Measurements from ENCODE around the gene CCNG2.
"Not testable (repeated sequence)": the region's sequence is repeated elsewhere in the genome, so short reads cannot be mapped to it uniquely, and the experiment has no call there.

CCNG2 gene

DNA sequence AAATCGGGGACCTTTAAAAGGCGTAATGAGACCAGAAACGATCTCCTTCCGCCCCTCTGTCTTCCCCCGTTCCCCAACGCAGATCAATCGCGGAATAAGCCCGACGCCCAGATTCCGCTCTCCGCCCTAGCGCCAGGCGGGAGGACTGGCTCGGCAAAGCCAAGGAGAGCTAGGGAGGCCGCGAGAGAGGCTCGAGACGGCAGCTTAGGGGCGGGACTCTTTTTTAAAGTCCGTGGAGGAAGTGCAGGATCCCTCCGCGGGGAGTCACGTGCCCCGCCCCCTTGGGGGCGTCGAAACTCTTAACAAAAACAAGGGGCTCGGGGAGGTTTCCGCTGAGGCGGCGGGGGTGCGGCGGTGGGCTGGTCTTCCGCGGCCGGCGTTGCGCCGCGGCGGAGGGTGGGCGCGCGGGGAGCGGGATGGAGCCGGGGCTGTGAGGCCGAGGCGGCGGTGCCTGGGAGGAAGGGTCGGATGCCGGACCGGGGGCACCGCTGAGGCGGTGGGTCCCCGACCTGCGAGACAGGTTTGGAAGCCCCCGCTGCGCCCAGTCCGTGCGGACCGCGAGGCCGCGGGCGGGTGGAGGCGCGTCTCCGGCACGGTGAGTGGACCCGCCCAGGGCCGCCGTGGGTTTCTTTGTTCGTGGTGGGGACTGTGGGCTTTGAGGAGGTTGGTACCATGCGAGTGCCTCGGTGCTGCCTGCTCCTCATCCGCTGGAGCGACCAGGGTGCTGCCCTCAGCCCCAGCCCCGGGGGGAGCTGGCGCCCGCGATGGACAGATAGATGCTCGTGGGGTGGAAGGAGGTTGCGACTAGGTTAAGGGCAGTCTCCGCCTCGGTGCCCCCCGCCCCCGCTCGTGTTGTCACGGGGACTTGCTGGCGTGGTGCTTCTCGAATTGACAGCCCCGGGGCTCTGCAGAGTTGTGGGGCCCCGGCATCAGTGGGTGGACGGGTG lies at the start of gene CCNG2:
Gene CCNG2, plus strand, starts transcription at position 296 of the 947 bp plus-strand sequence. CDS start 1,326 bp downstream, outside the sequence.
- peak; percentile 96 for DNase-seq

GRCh38 chr4:77110730-77111129 lies 46.3 kb upstream of the CCNG2 start:
- DNase-seq = no peak

DNA sequence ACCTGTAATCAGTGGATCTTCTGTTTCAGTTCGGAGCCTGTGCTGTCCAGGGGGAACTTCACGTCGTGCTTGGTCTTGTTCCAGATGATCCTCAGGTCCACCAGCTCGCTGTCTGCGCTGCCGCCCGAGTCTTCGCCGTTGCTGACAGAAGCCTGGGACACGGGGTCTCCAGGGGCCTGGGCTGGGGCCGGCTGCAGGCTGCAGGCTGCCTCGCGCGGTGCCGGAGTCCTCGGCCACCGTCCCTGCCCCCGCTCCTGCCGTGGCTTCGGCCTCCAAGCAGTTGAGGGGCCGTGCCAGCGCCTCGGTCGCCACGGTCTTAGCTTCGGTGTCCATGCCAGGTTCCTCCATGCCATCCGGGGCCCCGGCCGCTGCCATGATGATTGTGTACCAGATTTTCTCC lies 43.9 kb upstream of the CCNG2 start:
- no peak for DNase-seq

DNA sequence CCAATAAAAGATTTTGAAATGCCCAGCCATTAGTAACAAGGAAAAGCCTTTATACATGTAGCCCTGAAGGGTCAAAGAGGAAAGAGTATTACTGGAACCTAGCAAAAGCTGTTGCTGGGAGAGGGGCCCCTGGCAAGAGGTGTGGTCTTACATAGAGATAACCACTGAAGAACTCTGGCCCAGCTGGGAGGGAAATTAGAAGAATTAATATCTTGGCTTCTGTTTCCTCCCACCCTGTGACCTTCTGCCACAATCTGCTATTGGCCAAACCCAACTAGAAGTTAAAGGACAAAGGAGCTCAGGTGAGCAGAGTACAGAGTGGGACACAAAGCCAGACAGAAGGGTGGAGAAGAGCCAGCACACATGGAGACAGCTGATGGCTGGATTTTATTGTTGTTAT lies 39.3 kb upstream of the CCNG2 start:
- no peak for DNase-seq

DNA sequence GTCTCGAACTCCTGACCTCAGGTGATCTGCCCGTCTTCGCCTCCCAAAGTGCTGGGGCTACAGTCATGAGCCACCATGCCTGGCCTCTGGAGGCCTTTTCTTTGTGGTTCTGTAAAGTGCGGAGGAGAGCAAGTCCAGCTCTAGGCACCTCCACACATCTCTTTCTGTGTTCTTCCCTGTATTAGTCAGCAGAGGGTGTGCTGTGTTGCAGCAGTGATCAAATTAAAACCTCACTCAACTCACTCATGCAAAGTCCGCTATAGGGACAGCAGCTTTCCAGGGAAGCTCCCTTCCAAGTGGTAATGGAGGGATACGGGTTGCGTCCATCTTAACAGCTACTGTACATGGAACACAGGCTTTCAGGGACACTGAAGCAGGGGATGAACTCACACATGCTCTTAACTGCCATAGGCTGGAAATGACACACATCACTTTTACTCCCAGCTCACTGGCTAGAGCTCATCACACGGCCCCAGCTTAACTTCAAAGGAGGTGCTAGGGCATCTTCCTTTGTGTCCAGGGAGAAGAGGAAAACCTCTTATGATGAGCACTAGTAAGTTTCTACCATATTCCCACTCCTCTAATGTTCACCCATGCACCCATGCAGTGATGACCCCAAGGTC lies 36.0 kb upstream of the CCNG2 start:
- DNase-seq = no peak

DNA sequence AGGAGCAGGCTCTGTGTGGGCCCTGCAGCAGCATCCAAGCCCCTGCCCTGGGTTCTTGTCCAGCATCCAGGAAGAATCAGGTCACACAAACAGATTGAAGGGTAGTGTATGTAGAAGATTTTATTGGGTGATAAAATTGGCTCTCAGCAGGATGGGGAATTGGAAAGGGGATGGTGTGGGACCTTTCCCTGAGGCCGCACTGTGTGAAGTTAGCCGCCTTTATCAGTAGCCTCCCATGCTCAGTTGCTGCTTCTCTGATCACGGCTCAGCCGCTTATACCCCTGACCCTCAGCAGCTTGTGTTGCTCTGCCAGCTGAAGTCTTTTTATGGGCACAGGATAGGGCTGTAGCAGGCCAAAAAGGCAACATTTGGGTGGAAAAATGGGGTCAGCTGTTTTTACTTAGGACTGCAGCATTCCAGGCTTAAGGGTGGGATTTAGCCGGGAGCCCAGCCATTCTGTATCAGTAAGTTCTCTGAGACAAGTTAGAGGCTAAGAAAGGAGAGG lies 35.2 kb upstream of the CCNG2 start:
- DNase-seq = no peak

DNA sequence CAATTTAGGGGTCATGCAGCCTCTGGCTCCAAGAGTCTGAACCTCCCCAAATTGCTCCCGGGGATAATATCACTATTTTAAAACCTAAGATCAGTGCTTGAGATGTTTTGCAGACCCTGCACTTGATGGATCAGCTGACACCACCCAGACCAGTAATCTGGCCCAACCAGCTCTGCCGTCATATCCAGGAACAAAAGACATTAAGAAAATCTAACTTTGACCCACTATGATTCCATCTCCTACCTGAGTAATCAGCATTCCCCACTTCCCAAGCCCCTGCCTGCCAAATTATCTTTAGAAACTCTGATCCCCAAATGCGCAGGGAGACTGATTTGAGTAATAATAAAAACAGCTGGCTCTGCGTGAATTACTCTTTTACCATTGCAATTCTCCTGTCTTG lies 34.4 kb upstream of the CCNG2 start:
- DNase-seq = no peak

DNA sequence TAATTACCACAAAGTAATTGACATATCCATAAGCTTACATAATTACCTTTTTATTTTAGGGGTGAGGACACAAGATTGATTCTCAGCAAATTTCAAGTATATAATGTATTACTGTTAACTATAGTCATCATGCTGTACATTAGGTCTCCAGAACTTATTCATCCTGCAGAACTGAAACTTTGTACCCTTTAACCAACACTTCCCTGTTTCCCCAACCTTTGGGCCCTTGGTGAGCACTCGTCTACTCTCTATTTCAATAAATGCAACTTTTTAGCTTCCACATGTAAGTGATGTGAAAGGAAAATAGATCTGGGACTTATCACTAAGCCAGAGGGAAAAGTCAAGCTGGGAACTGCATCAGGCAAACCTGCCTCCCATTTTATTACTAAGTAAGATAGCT lies 33.6 kb upstream of the CCNG2 start:
- DNase-seq = no peak

DNA sequence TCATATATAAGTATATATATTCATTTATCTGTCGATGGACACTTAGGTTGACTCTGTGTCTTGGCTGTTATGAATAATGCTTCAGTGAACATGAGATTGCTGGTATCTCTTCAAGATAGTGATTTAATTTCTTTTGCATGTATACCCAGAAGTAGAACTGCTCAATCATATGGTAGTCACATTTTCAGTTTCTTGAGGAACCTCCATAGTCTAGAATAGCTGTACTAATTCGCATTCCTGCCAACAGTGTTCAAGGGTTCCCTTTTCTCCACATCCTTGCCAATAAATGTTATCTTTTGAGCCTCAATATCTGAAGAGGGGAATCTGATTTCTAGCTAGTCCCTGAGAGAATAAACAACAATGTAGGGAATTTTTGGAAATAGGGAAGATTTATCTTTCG lies 32.4 kb upstream of the CCNG2 start:
- no peak for DNase-seq

- no peak for DNase-seq
These were observed 31.0 kb upstream of the CCNG2 start for GRCh38 chr4:77125961-77126360.

- DNase-seq = no peak
These were observed 30.2 kb upstream of the CCNG2 start for GRCh38 chr4:77126809-77127208.

DNA sequence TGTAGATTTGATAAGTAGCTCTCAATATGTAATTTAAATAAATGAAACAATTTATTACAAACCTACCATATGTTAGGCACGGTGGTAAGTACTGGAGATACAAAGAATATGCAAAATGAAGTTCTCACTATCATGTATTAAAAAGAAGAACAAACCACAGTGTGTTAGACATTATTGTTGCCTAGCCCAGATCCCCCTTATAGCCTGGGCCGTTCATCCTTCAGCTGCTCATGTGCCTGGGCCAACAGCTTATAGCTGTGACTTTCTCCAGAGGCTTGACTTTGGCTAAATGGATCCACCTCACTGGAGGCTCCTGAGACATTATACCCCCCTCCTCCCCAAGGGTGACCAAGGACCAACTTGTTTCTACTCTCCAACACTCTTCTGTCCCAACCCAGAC lies 29.8 kb upstream of the CCNG2 start:
- DNase-seq = no peak

GRCh38 chr4:77127837-77128621 lies 29.0 kb upstream of the CCNG2 start:
- DNase-seq = no peak

GRCh38 chr4:77132652-77133312 lies 24.2 kb upstream of the CCNG2 start:
- no peak for DNase-seq

DNA sequence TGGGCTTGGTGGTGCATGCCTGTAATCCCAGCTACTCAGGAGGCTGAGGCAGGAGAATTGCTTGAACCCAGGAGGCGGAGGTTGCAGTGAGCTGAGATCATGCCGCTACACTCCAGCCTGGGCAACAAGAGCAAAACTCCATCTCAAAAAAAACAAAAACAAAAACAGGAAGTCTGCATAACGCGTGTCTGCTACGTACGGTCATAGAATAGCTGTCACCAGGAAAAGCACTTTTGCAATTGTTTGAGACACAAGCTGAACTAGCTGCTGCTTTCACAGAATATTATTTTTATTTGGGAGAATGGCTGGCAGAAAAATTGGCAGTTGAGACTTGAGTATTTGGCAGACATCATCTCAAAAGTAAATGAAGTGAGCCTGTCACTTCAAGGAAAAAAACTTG lies 19.6 kb upstream of the CCNG2 start:
- not testable (repeated sequence) for DNase-seq

DNA sequence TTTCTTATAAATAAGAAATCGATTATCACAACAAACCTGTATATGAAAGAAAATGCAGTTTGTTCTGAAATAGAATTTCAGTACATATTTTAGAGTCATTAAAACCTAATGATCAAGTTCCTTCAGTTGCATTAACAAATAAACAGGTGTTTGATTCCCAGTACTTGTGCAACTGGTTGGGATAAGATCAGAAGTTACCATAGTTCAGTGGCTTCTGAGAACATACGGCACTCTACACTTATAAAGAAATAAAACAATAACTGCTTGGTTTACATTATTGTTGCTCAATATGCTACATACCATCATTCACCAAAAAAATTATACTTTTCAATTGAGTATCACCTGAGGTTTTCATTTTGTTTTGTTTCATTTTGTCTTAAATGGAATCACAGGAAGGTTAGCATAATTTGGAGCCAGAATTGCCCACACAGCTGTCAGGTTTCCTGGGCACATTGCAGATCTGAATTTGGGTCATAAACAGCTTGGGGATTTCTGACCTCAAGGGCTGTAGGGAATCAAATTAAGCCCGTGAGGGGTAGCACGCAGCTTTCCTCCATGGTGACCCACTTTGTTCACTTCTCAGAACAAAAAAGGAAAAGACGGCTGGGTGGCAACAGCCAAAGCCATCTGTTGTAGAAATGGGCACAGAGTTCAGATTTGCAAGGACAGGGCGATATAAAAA lies 14.9 kb upstream of the CCNG2 start:
- no peak for DNase-seq

DNA sequence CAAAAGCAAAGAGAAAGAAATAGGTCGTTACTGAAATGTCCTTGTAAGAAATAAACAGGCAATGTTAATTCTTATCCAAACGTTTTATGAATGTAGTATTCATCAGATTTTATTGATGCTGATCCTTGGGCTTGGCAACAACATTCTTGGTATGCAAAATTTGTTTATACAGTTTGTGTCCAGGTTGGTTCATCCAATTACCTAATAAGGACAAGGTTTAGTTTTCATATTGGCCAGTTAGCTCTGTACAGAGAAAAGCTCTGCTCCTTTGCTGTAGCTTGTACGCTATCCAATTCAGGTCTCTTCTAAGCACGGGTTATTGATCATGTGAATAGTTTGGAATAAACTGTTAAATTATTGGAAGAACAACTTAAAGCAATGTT lies 14.4 kb upstream of the CCNG2 start:
- no peak for DNase-seq

- DNase-seq = no peak
These were observed 13.9 kb upstream of the CCNG2 start for GRCh38 chr4:77143091-77143490.

DNA sequence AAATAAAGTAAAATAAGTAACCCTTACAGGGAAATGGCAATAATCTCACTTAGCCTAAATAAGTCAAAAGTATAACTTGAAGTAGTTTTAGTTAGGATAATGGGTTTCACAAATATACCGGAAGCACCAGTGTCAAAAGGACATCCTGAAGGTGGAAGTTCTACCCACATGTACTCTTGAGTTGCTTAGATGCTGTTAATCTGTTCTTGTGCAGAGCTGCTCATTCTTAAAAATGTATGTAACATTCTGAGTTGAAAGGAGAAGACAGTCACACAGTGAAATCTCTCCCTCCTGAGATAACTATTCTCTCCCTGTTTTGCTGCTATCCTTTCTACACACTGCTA lies 11.2 kb upstream of the CCNG2 start:
- no peak for DNase-seq

GRCh38 chr4:77146186-77147078 lies 10.6 kb upstream of the CCNG2 start:
- DNase-seq = no peak

DNA sequence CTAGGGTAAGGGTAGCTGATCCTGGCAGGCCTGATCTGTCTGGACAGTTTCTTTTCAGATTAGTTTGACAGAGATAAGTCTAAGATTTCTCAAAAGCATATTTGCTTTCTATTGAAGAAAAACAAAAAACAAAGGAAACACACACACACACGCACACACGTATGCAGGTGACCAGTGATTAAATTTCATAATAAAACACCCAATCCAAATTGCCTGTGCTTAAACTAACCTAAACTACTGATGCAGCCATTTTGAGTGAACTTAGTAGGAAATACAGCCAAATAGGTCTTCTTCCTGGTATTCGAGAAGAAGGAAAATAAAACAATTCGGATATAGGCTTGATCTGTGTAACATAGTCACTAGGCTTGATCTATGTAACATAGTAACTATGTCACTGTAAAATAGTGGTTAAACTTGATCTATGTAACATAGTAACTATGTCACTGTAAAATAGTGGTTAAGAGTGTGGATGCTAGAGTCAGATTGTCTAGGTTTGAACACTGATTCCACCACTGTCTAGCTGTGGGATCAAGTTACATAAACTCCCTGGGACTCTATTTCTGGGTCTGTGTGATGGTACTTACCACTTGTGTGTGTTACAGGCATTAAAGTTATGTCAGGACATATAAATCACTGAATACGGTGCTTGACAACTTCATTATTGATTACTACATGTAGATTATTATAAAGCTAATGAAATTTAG lies 9.8 kb upstream of the CCNG2 start:
- no peak for DNase-seq

Data from COR-L47 (cell line).